ENCODE results near the gene RNU2-63P. TPM values are rescaled to one million over a fixed set of nuclear protein-coding genes. Genes with fewer than 3 reads are reported as not detected.
"Not testable (repeated sequence)": the region's sequence is repeated elsewhere in the genome, so short reads cannot be mapped to it uniquely, and the experiment has no call there.

RNU2-63P gene
- polyA plus RNA-seq, 4 donors: not detected

DNA sequence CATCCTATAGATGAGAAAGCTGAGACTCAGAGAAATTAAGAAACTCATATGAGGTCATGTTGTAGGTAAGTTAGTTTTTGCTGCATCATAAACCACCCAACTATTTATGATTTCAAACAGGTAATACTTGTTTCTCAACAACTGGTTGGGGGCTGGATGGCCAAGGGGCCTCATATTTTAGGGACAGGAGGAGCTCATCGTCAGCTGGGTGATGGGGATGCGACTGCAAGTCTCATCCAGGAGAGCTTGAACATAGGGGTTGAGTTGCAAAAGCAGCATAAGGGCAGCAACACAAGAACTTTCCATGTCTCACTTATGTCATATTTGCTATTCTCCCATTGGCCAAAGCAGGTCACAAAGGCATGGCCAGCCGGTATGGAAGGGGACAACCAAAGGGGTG, 3.6 kb upstream of the RNU2-63P start:
- no peak for DNase-seq
- no peaks in the 10 kb centered on the region for H3K36me3 ChIP-seq (ENCODE audit: control insufficient read depth in 3 of 3, insufficient read depth in 2 of 3, low read depth in 1 of 3, low read length in 3 of 3)
- no peak for FAIRE-seq

GRCh38 chr2:88018909-88019308, 2.6 kb upstream of the RNU2-63P start:
- DNase-seq (no peak), FAIRE-seq (no peak)
- H3K4me3 ChIP-seq (ENCODE audit: low read depth in 1 of 3, low read length in 3 of 3): no peak overlapping the region
- peaks cover 0 to 7% (median 0%) of the 10 kb centered on the region in 3 donors for H3K4me1 ChIP-seq (ENCODE audit: control insufficient read depth in 3 of 3, insufficient read depth in 2 of 3, low read depth in 1 of 3, low read length in 2 of 3)
- H3K27me3 ChIP-seq (ENCODE audit: control insufficient read depth in 3 of 3, insufficient read depth in 3 of 3, low read length in 3 of 3): peaks cover 0 to 2% (median 0%) of the 10 kb centered on the region in 3 donors
- H3K9me3 ChIP-seq (ENCODE audit: control insufficient read depth in 2 of 2, insufficient read depth in 1 of 2, low read depth in 1 of 2, low read length in 1 of 2): peaks cover 0 to 4% of the 10 kb centered on the region in 2 donors
- no peak overlapping the region for H3K27ac ChIP-seq (ENCODE audit: low read depth in 1 of 3, low read length in 2 of 3)
- no peaks in the 10 kb centered on the region for H3K36me3 ChIP-seq (ENCODE audit: control insufficient read depth in 3 of 3, insufficient read depth in 2 of 3, low read depth in 1 of 3, low read length in 3 of 3)
- WGBS, 3 donors: 89 to 95% (median 92%) methylated on average over 6 of the region's 6 CpGs

More for the DNA sequence above, 3.6 kb upstream of the RNU2-63P start:
- no peak overlapping the region for H3K27ac ChIP-seq (ENCODE audit: low read depth in 1 of 3, low read length in 2 of 3)
- H3K27me3 ChIP-seq (ENCODE audit: control insufficient read depth in 3 of 3, insufficient read depth in 3 of 3, low read length in 3 of 3): peaks cover 0 to 2% (median 0%) of the 10 kb centered on the region in 3 donors
- 83 to 95% (median 87%) methylated on average over 3 of the region's 3 CpGs for WGBS, 3 donors
- H3K4me3 ChIP-seq (ENCODE audit: low read depth in 1 of 3, low read length in 3 of 3): no peak overlapping the region
- H3K9me3 ChIP-seq (ENCODE audit: control insufficient read depth in 2 of 2, insufficient read depth in 1 of 2, low read depth in 1 of 2, low read length in 1 of 2): peaks cover 0 to 4% of the 10 kb centered on the region in 2 donors
- H3K4me1 ChIP-seq (ENCODE audit: control insufficient read depth in 3 of 3, insufficient read depth in 2 of 3, low read depth in 1 of 3, low read length in 2 of 3): peaks cover 0 to 7% (median 0%) of the 10 kb centered on the region in 3 donors

- H3K36me3 ChIP-seq (ENCODE audit: control insufficient read depth in 3 of 3, insufficient read depth in 2 of 3, low read depth in 1 of 3, low read length in 3 of 3); H3K4me1 ChIP-seq (ENCODE audit: control insufficient read depth in 3 of 3, insufficient read depth in 2 of 3, low read depth in 1 of 3, low read length in 2 of 3); H3K27me3 ChIP-seq (ENCODE audit: control insufficient read depth in 3 of 3, insufficient read depth in 3 of 3, low read length in 3 of 3); H3K4me3 ChIP-seq (ENCODE audit: low read depth in 1 of 3, low read length in 3 of 3); FAIRE-seq; H3K9me3 ChIP-seq (ENCODE audit: control insufficient read depth in 2 of 2, insufficient read depth in 1 of 2, low read depth in 1 of 2, low read length in 1 of 2); H3K27ac ChIP-seq (ENCODE audit: low read depth in 1 of 3, low read length in 2 of 3); DNase-seq: not testable (repeated sequence)
- 88 to 90% (median 89%) methylated on average over 11 of the region's 11 CpGs for WGBS, 3 donors
These were observed 1.9 kb upstream of the RNU2-63P start for GRCh38 chr2:88018077-88018805.

DNA sequence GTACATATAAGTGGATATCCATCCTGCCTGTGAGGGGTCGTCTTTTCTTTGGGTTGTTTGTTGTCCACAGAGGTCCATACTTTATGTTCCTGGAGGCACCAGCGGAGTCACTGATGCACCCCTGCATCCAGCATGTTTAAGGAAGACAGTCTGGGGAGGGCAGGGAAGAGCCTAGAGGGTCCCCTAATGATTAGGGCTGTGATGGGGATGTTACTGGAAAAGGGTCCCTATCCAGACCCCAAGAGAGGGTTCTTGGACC, 1.4 kb upstream of the RNU2-63P start:
- WGBS, 3 donors: 74 to 81% (median 77%) methylated on average over 2 of the region's 2 CpGs
- not testable (repeated sequence) for H3K9me3 ChIP-seq (ENCODE audit: control insufficient read depth in 2 of 2, insufficient read depth in 1 of 2, low read depth in 1 of 2, low read length in 1 of 2); H3K4me1 ChIP-seq (ENCODE audit: control insufficient read depth in 3 of 3, insufficient read depth in 2 of 3, low read depth in 1 of 3, low read length in 2 of 3); H3K27me3 ChIP-seq (ENCODE audit: control insufficient read depth in 3 of 3, insufficient read depth in 3 of 3, low read length in 3 of 3); DNase-seq; FAIRE-seq; H3K36me3 ChIP-seq (ENCODE audit: control insufficient read depth in 3 of 3, insufficient read depth in 2 of 3, low read depth in 1 of 3, low read length in 3 of 3); H3K27ac ChIP-seq (ENCODE audit: low read depth in 1 of 3, low read length in 2 of 3)
- H3K4me3 ChIP-seq (ENCODE audit: low read depth in 1 of 3, low read length in 3 of 3): peak overlapping the region in 1 of 3 donors; percentile 56

DNA sequence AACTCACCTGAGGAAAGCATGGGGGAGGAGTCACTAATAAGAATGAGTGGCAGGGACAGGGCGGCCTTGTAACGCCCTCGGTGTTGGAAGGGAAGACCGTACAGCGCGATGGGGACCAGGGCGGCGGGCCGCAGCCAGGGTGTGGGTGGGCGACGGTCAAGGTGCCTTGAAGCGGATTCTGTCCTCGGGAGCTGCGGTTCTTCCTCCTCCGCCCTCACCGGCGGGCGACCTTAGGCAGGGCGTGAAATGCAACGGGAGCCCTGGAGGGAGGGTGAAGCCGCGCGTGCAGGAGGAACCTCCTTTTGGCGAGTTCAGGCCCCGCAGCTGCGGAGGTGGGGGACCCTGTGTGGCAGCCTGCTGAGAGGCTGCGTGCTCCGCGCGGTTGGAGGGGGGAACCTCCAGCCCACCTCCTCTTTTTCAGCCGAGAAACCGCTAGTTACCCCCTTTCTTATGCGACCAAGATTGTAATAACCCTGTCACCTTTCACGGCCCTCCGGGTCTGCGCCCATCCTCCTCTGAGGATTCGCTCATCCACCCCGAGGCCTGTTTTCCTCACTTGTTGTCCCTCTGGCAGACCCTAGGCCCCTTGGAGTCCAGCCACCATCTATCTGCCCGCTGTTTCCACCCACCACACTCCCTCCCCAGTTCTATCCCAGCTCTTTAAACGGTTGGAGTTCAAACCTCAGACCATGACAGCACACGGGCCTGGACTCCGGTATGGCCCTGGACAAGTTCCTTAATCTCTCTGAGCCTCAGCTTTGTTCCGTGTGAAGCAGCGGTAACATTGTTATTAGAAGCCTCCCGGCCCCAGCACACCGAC, 823 bp upstream of the RNU2-63P start:
- 10 to 18% (median 17%) methylated on average over 40 to 46 of the region's 46 CpGs for WGBS, 3 donors
- Histone ChIP-seq H3K27me3 (ENCODE audit: control insufficient read depth in 3 of 3, insufficient read depth in 3 of 3, low read length in 3 of 3) (peaks cover 0 to 2% (median 0%) of the 10 kb centered on the region in 3 donors), H3K9me3 (ENCODE audit: control insufficient read depth in 2 of 2, insufficient read depth in 1 of 2, low read depth in 1 of 2, low read length in 1 of 2) (peaks cover 0 to 4% of the 10 kb centered on the region in 2 donors), H3K4me3 (ENCODE audit: low read depth in 1 of 3, low read length in 3 of 3) (peak overlapping the region; percentile 44 to 62 (median 56)), H3K27ac (ENCODE audit: low read depth in 1 of 3, low read length in 2 of 3) (peak overlapping the region; percentile 64 to 92 (median 66)), H3K36me3 (ENCODE audit: control insufficient read depth in 3 of 3, insufficient read depth in 2 of 3, low read depth in 1 of 3, low read length in 3 of 3) (no peaks in the 10 kb centered on the region), H3K4me1 (ENCODE audit: control insufficient read depth in 3 of 3, insufficient read depth in 2 of 3, low read depth in 1 of 3, low read length in 2 of 3) (peaks cover 0 to 7% (median 0%) of the 10 kb centered on the region in 3 donors)
- FAIRE-seq (no peak), DNase-seq (peak in 1 of 2 donors; percentile 11)

DNA sequence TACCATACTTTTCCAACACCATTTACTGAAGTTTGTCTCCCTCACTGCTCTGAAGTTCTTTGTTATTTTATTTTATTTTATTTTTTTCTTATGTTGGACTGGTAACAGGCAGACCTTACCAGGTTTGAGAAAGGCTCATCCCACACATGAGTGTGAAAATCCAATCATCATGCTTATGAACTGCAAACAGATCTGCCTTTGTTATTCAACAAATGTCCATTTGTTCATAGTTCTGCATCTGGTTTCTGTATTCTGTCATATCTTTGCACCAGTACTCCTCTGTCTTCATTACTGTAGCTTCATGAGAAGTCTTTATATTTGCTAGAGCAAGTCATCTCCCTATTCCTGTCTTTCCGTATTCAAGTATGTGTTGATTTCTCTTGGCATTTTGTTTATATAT, 5.3 kb downstream of the RNU2-63P start:
- WGBS, 3 donors: 58 to 96% (median 80%) methylated on average over 1 of the region's 1 CpG
- Histone ChIP-seq H3K4me3 (ENCODE audit: low read depth in 1 of 3, low read length in 3 of 3) (no peak overlapping the region), H3K36me3 (ENCODE audit: control insufficient read depth in 3 of 3, insufficient read depth in 2 of 3, low read depth in 1 of 3, low read length in 3 of 3) (no peaks in the 10 kb centered on the region), H3K27ac (ENCODE audit: low read depth in 1 of 3, low read length in 2 of 3) (no peak overlapping the region), H3K4me1 (ENCODE audit: control insufficient read depth in 3 of 3, insufficient read depth in 2 of 3, low read depth in 1 of 3, low read length in 2 of 3) (no peaks in the 10 kb centered on the region), H3K9me3 (ENCODE audit: control insufficient read depth in 2 of 2, insufficient read depth in 1 of 2, low read depth in 1 of 2, low read length in 1 of 2) (no peaks in the 10 kb centered on the region), H3K27me3 (ENCODE audit: control insufficient read depth in 3 of 3, insufficient read depth in 3 of 3, low read length in 3 of 3) (no peaks in the 10 kb centered on the region)
- no peak for FAIRE-seq
- no peak for DNase-seq

DNA sequence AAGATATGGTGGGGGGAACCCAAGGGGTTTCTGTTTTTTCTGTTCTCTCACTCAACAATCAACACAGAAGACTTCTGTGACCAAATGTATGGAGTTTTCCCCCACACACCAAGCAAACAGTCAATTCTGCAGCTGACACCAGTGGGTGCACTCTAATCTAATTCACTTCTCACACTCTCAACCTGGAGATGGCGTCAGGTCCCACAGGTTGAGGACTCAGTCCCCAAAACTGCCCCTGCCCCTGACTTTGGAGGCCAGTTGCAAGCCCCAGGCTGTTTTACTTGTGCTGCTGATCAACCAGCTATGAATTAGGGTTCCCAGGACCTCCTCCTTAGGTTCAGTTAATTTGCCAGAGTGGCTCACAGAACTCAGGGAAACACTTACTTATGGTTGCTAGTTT, 6.2 kb downstream of the RNU2-63P start:
- Histone ChIP-seq H3K4me3 (ENCODE audit: low read depth in 1 of 3, low read length in 3 of 3) (no peak overlapping the region), H3K27ac (ENCODE audit: low read depth in 1 of 3, low read length in 2 of 3) (no peak overlapping the region), H3K9me3 (ENCODE audit: control insufficient read depth in 2 of 2, insufficient read depth in 1 of 2, low read depth in 1 of 2, low read length in 1 of 2) (no peaks in the 10 kb centered on the region), H3K27me3 (ENCODE audit: control insufficient read depth in 3 of 3, insufficient read depth in 3 of 3, low read length in 3 of 3) (no peaks in the 10 kb centered on the region), H3K4me1 (ENCODE audit: control insufficient read depth in 3 of 3, insufficient read depth in 2 of 3, low read depth in 1 of 3, low read length in 2 of 3) (no peaks in the 10 kb centered on the region), H3K36me3 (ENCODE audit: control insufficient read depth in 3 of 3, insufficient read depth in 2 of 3, low read depth in 1 of 3, low read length in 3 of 3) (no peaks in the 10 kb centered on the region)
- WGBS, 3 donors: 83 to 95% (median 92%) methylated on average over 1 of the region's 1 CpG
- DNase-seq (no peak), FAIRE-seq (no peak)

DNA sequence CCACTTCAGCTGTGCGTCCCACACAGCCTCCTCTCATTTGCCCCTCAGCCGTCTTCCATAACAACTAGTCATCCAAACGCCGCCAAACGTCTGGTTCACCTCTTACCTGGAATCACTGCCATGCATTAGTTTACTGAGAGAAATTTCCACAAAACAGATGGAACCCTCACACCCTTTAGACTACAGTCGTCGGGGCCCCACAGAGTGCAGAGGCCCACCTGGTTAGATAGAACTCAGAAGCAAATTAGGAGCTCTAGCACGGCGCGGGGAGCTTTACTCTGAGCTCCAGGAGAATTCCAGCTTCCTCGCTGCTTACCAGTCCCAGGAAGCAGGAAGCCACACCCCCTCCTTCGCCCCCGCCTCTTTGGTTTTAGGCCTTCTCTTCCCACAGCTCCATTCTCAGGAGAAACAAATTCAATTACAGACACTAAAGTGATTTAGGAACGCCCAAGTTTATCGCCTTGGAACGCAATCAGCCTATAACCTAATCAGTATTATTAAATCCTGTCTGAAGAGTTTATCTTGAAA, 9.4 kb downstream of the RNU2-63P start:
- no peaks in the 10 kb centered on the region for H3K27me3 ChIP-seq (ENCODE audit: control insufficient read depth in 3 of 3, insufficient read depth in 3 of 3, low read length in 3 of 3)
- H3K9me3 ChIP-seq (ENCODE audit: control insufficient read depth in 2 of 2, insufficient read depth in 1 of 2, low read depth in 1 of 2, low read length in 1 of 2): no peaks in the 10 kb centered on the region
- WGBS, 3 donors: 89 to 91% (median 90%) methylated on average over 16 of the region's 16 CpGs
- H3K36me3 ChIP-seq (ENCODE audit: control insufficient read depth in 3 of 3, insufficient read depth in 2 of 3, low read depth in 1 of 3, low read length in 3 of 3): no peaks in the 10 kb centered on the region
- FAIRE-seq (no peak), DNase-seq (no peak)
- H3K4me1 ChIP-seq (ENCODE audit: control insufficient read depth in 3 of 3, insufficient read depth in 2 of 3, low read depth in 1 of 3, low read length in 2 of 3): no peaks in the 10 kb centered on the region
- no peak overlapping the region for H3K4me3 ChIP-seq (ENCODE audit: low read depth in 1 of 3, low read length in 3 of 3)
- H3K27ac ChIP-seq (ENCODE audit: low read depth in 1 of 3, low read length in 2 of 3): no peak overlapping the region

Measured in small intestine (tissue), 7 donors.